Inflammatory macrophage (primary cell): ENCODE measurements around the gene EGFLAM.

Experiments used
- DNase-seq, 2 donors: peaks; one replicate each; pipeline ENCODE4 v3.0.0-alpha.2; 2020 to 2022

EGFLAM gene

DNA sequence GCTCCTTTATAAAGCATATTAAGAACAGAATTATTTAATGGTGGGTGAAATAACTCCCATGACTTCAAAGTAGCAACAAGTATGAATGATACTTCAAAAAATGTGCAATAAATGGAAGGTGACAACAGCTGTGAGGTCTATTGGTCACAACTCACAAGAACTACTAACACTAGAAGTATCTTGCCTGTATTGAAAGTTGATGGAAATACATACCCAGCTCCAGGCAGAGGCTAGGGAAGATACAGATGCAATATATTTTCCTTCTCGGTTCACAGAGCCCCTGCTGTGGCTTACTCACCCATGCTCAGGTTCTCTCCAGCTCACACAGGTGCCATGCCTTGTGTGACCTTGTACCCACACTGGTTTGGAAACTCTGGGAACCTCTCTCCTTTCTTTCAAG is 164.3 kb downstream of the EGFLAM start:
- no peak for DNase-seq

- no peak for DNase-seq
Observed at GRCh38 chr5:38423276-38424147, 165.2 kb downstream of the EGFLAM start.

DNA sequence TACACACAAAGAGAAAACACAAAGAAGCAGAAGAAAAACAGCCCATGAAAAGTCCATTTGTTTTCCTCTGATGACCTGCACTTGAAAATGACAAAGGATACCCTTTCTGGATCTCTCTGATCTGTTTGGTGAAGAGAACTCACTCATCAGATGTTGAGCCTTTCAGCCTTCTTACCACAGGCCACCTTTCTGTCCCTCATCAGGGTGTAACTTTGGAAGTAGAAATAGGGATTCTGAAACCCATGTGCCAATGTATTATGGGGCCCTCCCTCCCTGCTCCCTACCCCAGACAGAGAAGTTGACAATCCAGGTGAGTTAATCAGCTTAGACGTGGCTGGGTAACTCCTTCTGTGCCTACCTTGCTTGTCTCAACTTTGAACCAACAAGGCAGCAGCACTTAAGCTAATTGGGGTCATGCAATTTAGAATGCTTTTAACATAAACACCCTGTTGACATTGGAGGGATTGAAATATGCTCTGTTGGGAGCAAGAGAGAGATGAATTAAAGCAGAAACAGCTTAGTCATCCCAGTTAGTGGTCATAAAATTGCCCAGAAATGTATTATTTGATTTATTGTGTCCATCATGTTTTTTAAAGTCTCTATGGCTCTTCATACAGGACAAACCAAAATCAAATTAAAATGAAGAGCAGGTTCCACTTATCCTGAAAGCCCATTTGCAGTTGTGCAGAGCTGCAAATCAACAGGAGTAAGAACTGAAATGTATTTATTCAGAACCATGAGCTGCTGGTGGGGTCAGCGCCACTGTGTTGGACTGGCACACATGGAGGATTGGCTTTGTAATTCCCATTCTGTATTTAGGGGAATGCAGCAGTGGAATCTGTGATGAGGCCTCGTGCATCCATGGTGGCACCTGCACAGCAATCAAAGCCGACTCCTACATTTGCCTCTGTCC is 166.0 kb downstream of the EGFLAM start:
- DNase-seq = no peak

GRCh38 chr5:38426490-38426889 is 168.1 kb downstream of the EGFLAM start:
- DNase-seq = no peak

GRCh38 chr5:38426986-38427950 is 168.9 kb downstream of the EGFLAM start:
- no peak for DNase-seq

GRCh38 chr5:38431242-38431853 is 173.0 kb downstream of the EGFLAM start:
- no peak for DNase-seq

GRCh38 chr5:38433160-38433861 is 175.0 kb downstream of the EGFLAM start:
- no peak for DNase-seq

DNA sequence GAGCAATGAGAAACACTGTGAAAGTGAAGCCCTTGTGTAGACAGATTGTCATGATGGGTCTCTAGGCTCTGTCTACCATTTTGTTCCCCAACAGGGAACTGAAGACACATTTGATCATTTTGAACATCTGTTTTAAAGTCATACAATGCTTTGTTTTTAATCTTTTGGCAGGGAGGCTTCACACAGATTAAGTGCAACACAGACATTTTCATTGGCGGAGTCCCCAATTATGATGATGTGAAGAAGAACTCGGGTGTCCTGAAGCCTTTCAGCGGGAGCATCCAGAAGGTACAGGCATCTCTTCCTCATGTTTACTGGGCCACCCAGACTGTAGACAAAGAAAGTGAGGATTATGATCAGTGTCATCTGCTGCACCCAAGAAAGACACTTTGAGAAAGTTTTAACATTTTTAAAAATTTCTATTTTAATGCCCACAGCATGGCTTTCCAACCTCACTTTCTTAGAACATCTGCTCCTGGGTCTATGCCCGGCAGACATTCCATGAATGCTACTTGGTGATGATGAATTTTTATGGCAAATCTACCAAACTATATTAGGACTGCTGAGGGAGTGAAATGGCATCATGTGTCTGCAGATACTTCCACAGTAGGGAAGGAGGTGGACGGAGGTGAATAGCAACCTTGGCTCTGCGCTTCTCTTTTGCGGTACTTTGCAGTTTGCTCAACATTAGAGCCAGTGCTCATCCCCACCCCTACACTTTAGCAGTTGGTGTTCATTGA is 176.8 kb downstream of the EGFLAM start:
- no peak for DNase-seq

DNA sequence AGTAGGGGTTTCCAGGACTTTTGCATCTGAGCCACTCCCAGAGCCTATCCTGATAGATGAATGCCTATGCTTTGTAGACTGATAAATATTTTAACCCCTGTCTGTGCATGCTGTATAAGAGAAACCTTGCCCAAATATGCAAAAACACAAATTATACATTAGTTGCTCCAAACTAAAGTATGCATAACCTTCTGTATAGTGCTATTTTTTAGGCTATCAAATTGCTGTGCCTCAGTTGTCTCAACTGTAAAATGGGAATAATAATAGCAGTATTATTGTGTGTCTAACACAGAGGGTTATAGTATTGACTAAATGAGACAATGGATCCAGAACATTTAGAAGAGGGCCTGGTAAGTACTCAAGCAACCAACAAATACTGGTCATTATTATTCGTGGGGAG is 180.4 kb downstream of the EGFLAM start:
- DNase-seq = no peak

- peak; percentile 82 to 89 for DNase-seq
Observed at GRCh38 chr5:38441453-38442246, 183.3 kb downstream of the EGFLAM start.

DNA sequence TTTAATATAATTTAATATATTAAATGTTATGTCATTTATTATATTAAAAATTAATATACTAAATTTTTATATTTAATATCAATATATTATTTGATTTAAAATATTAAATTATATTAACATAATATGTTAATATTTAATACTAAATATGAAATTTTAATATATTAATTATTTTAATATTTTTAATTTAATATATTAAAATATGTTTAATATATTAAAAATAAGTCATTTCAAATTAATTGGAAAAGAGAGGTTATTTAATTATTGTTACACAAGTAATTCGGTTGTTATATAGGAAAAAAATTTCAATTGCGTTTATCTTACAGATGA is 183.9 kb downstream of the EGFLAM start:
- DNase-seq = no peak

DNA sequence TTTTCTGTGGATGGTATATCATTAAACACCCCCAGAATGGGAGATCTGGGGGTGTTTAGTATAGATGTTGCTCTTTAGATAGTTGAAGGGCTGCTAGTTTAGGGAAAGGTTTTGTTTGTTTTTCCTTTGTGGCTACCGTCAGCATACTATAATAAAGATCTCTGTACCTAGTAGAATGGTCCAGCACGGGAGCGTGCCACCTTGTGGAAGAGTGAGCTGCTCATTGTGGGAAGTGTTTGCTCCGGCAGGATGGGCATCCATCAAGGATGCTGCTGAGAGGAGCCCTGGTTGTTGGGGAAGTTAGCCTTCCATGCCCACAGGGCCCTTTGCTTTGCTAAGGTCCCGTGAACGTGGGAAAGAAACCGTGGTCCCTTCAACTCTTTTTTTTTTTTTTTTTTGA is 185.0 kb downstream of the EGFLAM start:
- no peak for DNase-seq

GRCh38 chr5:38445374-38446028 is 187.1 kb downstream of the EGFLAM start:
- DNase-seq = no peak

DNA sequence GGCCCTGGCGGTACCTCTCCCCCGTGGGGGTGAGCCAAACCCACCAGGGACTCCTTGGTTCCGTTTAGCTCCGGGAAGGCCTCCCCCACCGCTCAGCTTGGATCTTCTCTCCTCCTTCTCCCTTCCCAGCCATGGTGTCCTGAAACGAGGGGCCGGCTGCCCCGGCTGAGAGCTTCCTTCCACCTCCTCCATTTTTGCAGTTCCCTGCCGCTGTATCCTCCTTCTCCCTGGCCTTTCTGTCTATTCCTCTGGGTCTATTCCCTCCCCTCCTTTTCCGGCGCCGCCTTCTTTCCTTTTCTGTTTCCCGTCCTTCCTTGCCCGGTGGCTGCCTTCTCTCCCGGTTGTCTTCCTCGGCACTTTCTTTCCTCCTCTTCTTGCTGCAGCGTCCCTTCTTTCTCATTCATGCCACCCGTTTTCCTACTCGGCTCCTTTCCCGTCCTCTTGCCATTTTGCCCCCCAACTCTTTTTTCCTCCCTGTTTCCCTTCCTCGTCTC is 187.7 kb downstream of the EGFLAM start:
- no peak for DNase-seq

DNA sequence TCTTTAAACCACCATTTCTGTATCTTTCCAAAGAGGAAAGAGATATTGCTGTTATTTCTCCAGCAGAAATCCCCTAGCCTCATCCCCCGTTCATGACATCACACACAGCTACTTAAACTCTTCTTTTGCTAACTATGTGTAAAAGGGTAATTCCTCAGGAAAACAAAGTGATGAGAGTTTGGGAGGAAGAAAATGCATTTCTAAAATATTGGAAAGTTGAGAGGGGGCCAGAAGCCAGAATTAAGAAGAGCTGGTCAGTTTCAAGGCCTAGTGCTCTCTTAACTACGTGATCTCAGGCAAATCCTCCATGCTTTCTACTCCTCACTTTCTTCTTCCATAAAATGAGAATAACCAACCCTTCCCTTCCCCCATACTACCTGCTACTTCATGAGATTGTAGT is 188.7 kb downstream of the EGFLAM start:
- DNase-seq = no peak

DNA sequence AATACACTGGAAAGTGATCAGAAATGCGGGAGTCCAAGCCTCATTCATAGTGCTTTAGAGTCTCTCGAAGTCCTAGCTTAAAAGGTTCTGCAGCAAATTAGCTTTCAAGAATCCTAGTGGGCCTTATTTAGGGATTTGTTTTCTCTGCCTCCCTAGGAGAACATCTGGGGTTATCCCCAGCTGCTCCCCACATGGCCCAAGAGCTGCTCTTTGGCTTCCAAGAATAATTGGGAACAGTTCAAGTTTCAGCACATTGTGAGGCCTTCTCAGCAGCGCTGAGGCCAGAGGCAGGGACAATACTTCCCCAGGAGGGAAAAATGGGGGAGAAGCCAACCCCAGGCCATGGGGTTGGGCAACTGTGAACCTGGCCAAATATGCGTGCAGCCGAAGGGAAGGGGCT is 189.4 kb downstream of the EGFLAM start:
- DNase-seq = no peak

DNA sequence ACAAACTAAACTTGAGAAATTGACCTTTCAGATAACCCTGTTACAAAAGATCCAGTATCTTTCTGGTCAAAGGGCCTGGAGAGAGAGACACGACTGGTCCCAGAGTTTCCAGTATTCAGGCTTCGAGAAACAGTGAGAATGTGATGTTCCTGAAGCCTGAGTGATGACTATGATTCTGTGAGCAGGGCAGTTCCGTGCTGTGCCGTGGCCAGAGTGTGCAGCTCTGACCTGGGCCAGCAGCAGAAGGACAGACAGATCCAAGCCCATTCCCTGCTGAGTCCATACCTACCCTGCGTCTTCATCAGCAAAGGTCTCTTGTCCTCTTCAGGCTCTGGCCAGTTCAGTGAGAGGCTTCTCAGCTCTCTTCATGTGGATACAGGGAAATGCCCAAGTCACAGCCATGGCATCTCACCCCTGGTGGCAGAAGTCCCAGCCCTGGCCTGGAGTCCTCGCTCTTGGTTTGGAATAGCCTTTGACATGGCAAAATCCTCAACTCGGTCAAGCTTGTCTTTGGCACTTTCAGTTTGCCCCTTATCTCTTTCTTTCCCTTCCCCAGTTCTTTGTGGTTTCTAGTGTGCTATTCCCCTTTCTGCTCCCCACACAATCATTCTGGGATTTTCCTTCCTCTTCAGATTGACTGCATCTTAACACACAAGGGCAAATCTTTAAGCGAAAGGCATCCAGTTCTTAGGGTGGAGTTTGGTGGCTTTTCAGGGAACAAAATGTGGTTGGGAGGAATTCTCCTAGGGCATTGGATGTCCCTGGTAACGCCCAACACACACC is 190.4 kb downstream of the EGFLAM start:
- no peak for DNase-seq

- no peak for DNase-seq
Observed at GRCh38 chr5:38450627-38451026, 192.3 kb downstream of the EGFLAM start.
